GM19438 (cell line): ENCODE data around the gene DENND5A.
A peak's percentile ranks its signal among the peaks of the same experiment; 100 is the strongest.
"Not testable (repeated sequence)": the region's sequence is repeated elsewhere in the genome, so short reads cannot be mapped to it uniquely, and the experiment has no call there.

ENCODE experiments used
- ATAC-seq: cut with Tn5 transposase; IDR thresholded peaks from one replicate; pipeline ENCODE4 v1.9.1; 2021; ENCODE audit warnings: low read depth; ENCODE audit not compliant: unreplicated experiment

Gene DENND5A

DNA sequence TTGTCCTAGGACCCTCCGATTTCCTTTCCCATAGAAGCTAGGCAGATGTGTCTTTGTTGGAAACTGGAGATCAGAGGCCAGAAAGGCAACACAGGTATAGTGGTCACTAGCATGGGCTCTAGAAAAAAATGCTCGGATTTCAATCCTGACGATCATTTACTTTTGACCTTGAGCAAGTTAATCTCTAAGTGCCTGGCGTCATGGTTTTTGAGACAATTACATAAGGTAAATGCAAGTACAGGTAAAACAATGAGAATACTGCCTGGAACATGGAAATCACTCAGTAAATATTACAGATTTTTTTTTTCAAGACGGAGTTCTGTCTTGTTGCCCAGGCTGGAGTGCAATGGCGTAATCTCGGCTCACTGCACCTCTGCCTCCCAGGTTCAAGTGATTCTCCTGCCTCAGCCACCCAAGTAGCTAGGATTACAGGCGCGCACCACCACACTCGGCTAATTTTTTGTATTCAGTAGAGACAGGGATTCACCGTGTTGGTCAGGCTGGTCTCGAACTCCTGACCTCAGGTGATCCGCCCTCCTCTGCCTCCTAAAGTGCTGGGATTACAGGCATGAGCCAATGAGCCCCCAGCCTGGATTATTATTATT lies 1.1 kb upstream of the DENND5A start:
- ATAC-seq, result no peak

DNA sequence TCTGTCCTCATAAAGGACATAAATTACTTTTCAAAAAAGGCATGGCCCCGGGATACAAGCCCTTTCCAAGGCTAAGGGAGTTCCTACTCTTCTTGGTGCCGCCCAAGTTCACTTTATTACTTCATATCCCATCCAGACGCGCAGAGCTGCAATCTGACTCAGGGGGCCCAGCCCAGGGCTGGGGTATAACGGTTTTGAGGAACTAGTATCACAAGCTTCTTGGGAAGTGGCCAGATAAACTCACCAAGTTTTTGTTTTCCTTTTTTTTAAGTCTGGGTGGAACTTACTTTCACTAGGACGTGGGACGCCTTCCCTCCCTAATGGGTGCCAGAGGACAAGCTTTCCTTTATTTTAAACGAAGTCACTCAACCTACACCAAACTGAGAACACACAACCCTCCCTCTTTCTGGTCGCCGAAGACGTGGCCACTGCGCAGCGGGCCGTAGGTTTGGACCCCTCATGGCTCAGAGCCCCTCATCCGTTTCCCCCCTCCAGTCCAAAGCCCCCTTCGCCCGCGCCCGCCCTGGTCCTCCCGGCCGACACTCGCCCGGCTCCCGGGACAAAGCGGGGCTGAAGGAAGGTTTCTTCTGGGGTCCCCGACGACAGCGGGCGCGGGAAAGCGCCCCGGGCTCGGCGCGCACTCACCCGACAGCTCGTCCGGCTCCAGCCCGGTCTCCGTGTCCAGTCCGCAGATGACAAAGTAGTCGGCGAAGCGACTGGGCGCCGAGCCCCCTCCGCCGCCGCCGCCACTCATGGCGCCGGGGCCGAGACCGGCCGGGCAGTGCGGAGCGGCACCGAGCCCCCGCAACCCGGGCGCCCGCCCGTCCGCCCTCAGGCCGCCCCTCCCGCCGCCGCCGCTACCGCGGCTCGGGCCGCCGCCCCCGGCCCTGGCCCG lies 587 bp downstream of the DENND5A start:
- peak; percentile 7 for ATAC-seq

DNA sequence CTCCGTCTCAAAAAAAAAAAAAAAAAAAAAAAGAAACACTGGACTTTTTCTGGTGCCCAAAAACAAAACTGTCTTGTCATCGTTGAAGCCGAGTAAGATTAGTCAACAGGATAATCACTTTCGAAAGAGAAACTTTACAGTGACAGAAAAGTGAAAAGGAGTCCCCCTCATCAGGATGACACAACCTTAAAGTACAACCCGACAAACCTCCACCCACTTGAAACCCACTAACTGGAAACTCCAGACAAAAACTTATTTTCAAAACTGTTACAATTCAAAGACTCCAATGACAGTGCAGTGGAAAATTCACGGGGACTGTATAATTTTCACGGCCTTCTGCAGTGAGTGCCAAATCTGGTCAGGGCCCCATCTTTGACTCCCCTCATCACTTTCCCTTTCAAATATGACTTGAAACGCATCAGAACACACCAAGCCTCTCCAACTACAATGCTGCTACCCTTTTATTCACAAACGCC lies 1.3 kb downstream of the DENND5A start:
- ATAC-seq, result peak; percentile 65

DNA sequence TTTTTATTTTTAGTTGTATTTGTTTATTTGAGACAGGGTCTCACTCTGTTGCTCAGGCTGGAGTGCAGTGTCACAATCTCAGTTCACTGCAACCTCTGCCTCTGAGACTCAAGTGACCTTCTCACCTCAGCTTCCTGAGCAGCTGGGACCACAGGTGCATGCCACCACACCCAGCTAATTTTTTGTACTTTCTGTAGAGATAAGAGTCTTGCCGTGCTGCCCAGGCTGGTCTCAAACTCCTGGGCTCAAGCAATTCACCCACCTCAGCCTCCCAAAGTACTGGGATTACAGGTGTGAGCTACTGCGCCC lies 4.4 kb downstream of the DENND5A start:
- ATAC-seq, result not testable (repeated sequence)

DNA sequence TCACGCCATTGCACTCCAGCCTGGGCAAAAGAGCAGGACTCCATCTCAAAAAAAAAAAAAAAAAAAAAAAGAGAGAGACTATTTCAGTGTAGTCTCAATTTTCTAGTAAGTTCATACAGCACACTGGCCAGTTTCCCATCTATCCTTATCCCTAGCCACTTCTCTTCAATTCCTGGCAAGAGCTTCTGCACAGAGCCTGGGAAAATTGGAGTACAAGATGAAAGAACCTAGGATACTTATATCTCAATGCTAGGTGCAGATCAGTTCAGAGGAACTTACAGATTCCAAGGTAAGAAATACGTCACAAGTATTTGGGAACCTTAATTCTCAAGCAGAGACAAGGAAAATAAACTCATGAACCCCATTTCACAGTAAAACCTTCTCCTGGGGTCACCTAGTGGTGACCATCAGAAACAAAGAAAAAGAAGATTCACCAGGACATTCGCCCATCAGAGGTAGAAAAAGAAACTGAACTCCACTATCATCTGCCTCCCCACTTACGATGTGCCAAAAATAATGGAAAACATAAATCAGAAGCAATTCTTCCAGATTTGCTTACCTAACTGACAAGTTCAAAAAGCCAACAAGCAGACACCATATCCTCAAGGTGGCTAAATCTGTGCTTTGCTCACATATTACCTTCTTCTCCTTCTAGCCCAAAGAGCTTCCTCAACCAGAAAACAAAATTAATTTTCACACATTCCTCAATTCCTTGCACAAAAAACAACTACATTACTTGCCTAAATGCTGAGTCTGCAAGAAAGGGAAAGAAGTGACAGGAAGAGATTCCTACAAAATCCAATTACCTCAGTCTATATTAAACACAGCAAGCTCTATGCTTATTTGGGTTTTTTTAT lies 4.9 kb downstream of the DENND5A start:
- no peak for ATAC-seq

DNA sequence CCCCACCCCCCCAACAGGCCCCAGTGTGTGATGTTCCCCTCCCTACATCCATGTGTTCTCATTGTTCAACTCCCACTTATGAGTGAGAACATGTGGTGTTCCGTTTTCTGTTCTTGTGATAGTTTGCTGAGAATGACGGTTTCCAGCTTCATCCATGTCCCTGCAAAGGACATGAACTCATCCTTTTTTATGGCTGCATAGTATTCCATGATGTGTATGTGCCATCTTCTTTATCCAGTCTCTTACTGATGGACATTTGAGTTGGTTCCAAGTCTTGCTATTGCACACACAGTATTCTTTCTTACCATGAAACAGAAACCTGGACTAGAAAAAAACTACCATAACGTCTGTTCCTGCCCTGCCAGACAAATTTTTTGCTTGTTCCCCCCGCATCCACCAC lies 6.9 kb downstream of the DENND5A start:
- not testable (repeated sequence) for ATAC-seq

DNA sequence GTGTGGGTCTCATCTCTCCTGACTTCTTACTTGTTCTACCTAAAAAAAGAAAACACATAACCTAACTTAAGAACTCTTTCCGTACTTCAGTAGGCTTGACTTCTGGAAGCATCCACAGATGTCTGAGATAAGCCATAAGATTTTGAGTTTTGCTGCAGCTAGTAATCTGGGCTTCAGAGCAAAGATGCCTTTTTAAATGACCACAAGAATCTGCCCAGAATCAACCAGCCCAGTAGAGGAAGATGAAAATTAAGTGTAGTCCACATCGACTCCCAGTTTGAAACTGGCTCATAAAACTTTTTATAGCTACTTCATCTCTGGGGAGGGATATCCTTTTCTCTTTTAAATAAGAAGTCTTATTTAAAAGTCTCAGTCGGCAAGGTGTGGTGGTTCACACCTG lies 10.7 kb downstream of the DENND5A start:
- ATAC-seq, result no peak

DNA sequence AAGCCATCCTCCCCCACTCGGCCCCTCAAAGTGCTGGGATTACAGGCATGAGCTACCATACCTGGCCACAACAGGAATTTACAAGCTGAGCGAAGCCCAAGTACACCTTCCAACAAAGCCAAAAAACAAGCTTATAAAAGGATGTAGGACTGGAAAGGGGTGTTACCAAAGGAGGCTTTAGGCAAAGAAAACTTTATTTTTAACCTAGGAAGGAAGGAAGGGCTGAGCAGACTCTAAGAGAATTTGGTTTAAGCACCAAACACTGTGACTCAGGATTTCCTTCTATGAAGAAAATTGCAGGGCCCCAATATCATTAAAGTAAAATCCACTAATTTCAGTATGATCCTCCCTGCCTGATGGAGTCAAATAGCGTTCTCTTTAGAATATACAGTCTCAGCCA lies 12.1 kb downstream of the DENND5A start:
- ATAC-seq, result no peak

DNA sequence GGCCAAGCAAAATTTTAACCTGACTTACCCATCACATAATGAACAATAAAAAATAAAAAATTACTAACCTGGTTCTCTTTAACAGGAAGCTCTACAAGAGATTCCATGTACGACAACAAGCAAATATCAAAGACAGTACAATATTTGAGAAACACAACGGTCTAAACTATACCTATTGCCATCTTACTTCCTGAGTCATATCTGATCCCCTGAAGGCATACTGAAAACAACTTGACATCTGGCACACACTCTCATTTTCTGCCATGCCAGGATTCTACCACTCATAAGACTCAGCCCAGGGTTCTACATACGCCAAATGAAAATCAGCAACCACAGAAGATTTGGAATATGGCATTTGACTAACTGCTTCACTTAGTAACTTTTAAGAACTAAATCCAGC lies 13.8 kb downstream of the DENND5A start:
- ATAC-seq, result no peak

DNA sequence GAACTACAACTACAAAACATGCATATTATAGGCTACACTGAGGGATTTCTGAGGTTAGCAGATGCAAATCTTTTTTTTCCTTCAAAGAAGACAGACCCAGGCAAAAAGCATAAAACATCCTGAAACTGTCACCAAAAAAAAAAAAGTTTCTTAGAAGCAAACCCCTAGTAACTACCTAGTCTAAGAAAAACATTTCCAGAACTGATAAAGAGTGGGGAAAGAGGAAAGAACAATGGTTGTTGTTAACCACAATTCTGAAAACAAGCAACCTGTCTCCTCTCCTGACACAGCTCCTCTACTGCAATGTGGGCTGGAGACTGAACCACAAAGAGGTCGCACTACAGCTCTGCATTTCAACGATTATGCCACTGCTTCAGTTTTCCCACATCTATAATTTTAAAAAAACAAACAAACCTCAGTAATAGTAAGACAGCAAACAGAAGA lies 15.0 kb downstream of the DENND5A start:
- peak; percentile 70 for ATAC-seq

DNA sequence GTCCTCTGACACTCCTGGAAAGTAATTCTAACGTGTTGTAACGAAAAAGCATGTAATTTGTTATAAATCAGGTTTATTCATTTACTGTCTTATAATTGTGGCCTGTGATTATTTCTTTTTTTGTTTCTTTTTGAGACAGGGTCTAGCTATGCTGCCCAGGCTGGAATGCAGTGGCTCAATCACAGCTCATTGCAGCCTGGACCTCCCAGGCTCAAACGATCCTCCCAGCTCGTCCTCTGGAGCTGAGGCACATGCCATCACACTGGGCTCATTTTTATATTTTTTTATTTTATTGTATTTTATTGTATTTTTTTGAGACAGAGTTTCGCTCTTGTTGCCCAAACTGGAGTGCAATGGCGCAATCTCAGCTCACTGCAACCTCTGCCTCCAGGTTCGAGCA lies 15.9 kb downstream of the DENND5A start:
- ATAC-seq, result no peak

DNA sequence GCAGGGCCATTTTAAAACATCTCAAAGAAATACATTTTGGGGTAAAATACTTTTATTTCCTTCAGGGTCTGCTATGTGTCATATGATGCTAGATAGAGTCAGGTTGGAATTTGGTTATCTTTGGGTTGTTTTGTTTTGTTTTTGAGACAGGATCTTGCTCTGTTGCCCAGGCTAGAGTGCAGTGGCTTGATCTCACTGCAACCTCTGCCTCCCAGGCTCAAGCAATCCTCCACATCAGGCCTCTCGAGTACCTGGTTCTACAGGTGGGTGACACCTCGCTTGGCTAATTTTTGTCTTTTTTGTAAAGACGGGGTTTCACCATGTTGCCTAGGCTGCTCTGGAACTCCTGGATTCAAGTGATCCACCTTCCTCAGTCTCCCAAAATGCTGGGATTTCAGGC lies 17.3 kb downstream of the DENND5A start:
- no peak for ATAC-seq

DNA sequence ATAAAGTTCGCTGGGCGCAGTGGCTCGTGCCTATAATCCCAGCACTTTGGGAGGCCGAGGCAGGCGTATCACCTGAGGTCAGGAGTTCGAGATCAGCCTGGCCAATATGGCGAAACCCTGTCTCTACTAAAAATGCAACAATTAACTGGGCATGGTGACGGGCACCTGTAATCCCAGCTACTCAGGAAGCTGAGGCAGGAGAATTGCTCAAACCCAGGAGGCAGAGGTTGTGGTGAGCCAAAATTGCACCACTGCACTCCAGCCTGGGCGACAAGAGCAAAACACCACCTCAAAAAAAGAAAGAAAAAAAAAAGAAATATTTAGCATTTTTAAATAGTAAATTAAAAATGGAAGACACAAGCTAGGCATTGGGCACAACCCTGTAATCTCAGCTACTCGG lies 28.9 kb downstream of the DENND5A start:
- ATAC-seq, result not testable (repeated sequence)

DNA sequence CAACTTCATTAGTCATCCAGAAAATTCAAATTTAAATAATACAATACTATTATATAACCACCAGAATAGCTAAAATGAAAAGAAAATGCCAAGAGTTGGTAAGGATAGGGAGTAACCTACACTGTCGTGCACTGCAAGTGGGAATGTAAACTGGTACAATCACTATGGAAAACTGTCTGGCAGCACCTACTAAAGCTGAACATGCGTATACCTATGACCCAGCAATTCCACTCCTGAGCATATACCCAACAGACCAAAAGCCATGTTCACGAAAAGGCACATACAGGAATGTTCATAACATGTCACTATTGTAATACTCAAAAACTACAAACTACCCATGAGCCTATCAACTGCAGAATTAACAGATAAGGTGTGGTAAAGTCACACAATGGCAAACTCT lies 32.7 kb downstream of the DENND5A start:
- ATAC-seq, result no peak

DNA sequence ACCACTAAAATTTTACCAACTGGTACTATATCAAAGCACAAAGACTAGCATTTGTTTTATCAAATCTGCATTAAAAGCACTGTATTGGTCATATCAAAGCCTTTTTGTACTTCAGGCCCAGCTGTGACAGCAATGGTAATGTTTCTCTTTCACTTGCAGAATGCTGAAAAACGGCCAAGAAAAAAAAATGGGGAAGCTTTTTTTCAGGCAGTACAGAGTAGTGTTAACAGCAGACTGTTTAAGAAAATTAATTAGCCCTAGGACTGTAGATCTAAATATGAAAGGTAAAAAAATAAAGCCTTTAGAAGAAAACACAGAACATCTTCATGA lies 33.3 kb downstream of the DENND5A start:
- ATAC-seq, result no peak

DNA sequence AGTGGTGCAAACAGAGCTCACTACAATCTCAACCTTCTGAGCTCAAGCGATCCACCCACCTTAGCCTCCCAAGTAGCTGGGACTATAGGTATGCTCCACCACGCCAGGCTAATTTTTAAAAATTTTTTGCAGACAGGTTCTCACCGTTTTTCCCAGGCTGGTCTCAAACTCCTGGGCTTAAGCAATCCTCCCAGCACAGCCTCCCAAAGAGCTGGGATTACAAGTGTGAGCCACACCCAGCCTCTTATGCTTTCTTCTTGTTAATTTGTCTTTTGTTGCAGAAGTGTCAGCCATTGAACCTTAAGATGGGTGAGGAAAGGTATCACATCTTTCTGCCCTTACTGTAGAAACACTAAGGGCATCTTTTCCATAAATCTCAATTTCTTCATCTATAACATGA lies 34.9 kb downstream of the DENND5A start:
- no peak for ATAC-seq

DNA sequence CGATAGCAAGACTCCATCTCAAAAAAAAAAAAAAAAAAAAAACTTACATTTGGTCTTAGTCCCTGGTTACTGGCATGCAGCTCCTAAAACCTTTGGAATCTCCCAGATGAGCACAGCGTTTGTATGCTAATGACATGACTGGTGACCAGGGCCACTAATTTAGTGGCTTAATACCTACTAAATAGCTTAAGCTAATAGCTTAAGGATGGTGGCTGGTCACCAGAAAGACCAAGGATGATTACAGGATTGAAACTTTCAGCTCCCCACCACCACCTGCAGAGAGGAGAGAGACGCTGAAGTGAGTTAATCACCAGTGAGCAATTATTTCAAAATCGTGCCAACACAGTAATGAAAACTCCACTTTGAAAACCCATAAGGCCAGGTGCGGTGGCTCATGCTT lies 37.1 kb downstream of the DENND5A start:
- no peak for ATAC-seq

DNA sequence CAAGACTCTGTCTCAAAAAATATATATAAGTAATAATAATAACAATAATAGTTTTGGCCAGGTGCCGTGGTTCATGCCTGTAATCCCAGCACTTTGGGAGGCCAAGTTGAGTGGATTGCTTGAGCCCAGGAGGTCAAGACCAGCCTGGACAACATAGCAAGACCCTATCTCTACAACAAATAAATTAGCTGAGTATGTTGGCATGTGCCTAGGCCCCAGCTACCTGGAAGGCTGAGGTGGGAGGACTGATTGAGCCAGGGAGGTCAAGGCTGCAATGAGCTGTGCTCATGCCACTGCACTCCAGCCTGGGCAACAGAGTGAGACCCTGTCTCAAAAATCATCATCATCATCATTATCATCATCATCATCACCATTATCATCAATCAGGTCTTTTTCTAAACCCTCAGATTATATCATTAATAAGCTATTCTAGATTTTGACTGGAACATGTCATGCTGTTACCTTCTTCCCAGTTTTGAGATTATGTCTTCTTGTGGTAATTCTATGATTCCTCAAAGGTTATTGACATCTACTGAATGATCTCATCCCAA lies 39.3 kb downstream of the DENND5A start:
- no peak for ATAC-seq

DNA sequence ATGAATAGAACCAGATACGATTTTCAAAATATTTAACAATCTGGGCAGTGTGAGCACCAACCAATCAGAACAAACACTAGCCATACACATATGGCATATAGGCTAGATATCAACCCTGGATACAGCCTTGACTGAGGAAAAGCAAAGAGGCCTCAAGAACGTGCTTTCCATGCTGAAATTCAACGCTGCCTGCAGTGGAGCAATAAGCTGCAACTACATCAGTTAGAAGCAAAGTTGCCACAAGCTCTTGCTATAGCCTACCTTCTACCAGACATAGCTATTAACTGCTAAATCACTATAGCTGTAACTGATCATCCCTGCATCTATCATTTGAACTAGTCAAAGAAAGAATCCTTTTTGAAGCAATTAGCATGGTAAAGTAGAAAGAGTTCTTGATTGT lies 42.5 kb downstream of the DENND5A start:
- ATAC-seq, result no peak

DNA sequence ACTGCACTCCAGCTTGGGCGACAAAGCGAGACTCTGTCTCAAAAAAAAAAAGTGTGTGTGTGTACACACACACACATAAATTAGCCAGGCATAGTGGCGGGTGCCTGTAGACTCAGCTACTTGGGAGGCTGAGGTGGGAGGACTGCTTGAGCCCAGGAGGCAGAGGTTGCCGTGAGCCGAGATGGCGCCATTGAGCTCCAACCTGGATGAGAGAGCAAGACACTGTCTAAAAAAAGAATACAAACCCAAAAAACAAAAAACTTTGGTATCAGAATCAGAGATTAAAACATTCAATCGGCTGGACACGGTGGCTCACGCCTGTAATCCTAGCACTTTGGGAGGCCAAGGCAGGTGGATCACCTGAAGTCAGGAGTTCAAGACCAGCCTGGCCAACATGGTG lies 44.3 kb downstream of the DENND5A start:
- not testable (repeated sequence) for ATAC-seq

DNA sequence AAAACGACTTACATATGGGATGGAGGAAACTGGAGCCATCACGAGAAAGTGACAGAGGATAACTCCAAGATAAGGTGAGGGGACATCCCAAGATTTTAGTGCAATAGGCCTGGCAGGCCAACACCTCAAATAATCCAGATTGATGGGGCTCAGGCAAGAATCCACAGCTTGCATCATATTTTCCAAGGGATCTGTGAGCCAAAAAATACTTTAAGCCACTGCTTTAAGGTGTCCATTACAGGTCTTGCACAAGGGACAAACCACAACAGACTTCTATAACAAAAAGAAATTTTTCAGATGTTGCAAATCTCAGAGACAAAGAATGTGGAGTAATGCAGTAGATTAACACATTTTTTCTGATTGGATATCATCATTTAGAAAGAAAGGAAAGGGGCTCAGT lies 45.6 kb downstream of the DENND5A start:
- no peak for ATAC-seq
